Colon (tissue), 2 donors: ENCODE results near the gene CELF5.

ENCODE experiments used
- FAIRE-seq: peaks from 2 replicates; lab custom pipeline; 2012; peaks lifted over from hg19 to GRCh38; lab: Jason Lieb, UNC
- donor health status: control.
- donor health status: control.

Gene CELF5

GRCh38 chr19:3224346-3225168 is at the start of gene CELF5:
Gene CELF5, plus strand, starts transcription at chr19:3224661. Its CDS starts 79 bp downstream, at chr19:3224740.
- FAIRE-seq = no peak

- no peak for FAIRE-seq
Observed at GRCh38 chr19:3175781-3176714, 48.4 kb upstream of the CELF5 start.

- no peak for FAIRE-seq
Observed at GRCh38 chr19:3176715-3177501, 47.6 kb upstream of the CELF5 start.

GRCh38 chr19:3178377-3178972 is 46.0 kb upstream of the CELF5 start, which contains the start of gene S1PR4:
Gene S1PR4, plus strand, starts transcription at chr19:3178769. Its CDS starts 24 bp downstream, at chr19:3178793.
- no peak for FAIRE-seq

GRCh38 chr19:3178973-3179738 is 45.3 kb upstream of the CELF5 start:
- FAIRE-seq = no peak

DNA sequence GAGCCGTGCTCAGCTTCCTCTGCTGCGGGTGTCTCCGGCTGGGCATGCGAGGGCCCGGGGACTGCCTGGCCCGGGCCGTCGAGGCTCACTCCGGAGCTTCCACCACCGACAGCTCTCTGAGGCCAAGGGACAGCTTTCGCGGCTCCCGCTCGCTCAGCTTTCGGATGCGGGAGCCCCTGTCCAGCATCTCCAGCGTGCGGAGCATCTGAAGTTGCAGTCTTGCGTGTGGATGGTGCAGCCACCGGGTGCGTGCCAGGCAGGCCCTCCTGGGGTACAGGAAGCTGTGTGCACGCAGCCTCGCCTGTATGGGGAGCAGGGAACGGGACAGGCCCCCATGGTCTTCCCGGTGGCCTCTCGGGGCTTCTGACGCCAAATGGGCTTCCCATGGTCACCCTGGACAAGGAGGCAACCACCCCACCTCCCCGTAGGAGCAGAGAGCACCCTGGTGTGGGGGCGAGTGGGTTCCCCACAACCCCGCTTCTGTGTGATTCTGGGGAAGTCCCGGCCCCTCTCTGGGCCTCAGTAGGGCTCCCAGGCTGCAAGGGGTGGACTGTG is 44.6 kb upstream of the CELF5 start:
- FAIRE-seq = no peak

GRCh38 chr19:3183721-3184641 is 40.5 kb upstream of the CELF5 start:
- FAIRE-seq = no peak

DNA sequence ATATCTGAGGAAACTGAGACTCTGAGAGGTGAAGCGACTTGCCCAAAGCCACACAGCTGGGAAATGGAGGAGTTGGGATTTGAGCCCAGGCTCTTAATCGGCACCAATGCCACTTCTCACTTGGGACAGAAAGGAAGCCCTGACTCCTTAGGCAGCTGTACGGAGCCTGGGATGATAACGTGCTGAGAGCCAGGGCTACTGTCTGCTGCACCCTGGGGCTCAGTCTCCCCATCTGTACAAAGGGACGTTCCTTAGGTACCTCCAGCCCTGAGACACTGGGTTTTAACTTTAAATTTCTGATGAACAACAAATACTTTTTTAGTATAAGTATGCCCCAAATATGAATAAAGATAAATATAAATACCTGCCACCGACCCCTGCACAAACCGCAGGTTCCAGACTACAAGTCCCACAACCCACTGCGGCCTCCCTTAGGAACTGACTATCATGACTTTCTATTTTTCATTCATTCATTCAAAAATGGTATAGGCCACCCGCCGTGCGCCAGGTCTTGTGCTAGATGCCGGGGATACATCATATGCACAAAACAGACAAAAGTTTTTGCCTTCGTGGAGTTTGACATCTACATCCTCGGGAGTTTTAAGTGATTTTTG is 39.5 kb upstream of the CELF5 start:
- no peak for FAIRE-seq

DNA sequence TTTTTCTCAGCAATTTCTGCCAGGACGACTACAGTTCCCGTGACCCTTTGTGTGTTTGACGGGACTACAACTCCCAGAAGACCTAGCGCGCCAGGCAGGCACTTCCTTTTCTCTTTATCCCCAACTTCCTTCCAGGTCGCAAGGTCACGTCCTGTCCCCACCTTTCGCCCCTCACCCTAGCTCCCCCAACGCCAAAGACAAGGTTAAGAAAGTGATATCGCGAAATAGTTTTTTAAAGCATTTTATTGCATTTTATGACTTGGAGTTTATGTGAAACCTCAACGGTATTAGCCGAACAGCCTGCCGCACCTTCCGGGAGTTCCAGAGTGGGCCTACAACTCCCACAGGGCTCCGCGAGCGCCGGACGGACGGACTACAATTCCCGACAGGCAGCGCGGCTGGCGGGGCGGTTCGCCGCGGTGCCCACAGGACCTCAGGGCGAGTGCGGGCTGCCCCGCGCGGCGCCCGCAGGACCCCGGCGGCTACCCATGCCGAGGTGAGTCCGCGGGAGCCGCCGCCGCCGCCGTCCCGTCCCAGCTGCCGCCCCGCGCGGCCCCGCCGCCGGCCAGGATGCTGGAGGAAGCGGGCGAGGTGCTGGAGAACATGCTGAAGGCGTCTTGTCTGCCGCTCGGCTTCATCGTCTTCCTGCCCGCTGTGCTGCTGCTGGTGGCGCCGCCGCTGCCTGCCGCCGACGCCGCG is 38.9 kb upstream of the CELF5 start, which contains the start of gene NCLN:
Gene NCLN (plus strand): TSS at position 470 of the 699 bp plus-strand sequence. CDS start 101 bp downstream, at position 571.
- peak; percentile 80 for FAIRE-seq

DNA sequence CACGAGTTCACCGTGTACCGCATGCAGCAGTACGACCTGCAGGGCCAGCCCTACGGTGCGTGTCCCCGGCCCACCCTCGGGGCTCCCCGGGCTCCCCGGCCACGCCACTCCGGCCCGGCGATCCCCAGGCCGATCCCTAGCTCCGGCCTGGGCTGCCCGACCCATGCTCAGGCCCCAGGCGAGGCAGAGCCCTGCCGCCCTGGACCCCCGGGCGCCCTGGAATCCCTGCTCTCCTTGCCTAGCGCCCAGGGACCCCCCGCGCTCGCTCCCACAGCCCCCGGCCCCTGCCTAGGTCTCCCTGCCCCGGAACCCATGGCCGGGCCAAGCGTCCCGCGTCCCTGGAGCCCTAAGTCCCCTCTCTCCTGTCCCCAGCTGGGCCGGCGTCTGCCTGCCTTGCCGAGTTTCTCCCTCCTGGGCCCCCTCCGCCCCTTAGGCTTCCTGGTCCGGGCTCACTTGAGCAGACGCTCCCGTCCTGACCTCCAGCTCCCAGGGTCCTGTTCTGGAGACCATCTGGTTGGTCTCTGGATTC is 38.2 kb upstream of the CELF5 start:
- FAIRE-seq = no peak

- no peak for FAIRE-seq
Observed at GRCh38 chr19:3186891-3187661, 37.4 kb upstream of the CELF5 start.

- FAIRE-seq = no peak
Observed at GRCh38 chr19:3187662-3188511, 36.6 kb upstream of the CELF5 start.

GRCh38 chr19:3188627-3189596 is 35.5 kb upstream of the CELF5 start:
- no peak for FAIRE-seq

DNA sequence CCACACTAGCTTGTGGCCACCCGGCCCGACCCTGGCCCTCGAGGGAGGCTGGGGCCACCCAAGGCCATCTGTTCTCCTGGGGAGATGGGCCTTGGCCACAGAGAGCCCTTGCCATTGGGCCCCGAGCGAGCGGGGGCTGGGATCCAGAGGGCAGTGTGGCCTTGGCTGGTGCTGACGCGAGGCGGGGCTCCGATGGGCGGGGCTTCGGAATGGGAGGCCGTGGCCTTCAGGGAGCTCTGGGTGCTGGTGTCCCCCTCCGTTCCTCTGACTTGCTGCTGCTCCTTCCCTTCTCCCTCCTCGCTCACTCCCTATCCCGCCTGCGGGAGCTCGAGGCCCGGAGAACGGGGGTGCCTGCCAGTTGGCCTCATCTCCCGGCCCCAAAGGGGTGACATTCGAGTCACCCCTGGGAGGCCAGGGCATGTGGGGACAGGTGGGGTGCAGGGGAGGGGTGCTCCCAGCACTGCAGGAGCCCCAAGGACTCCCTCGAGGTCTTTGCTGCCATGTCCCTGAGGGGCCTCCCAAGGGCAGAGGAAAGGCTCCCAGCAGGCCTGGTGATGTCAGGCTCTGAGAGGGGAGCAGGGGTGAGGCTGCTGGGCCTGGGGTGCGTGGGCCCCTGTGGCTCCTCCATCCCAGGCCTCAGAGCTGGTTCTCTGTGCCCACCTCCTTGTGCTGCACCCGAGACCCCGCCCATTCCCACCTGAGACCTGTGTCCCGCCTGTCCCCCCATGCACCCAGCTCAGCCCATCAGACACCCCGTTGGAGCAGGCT is 34.6 kb upstream of the CELF5 start:
- no peak for FAIRE-seq
